H4 (cell line): ENCODE results near the gene CAPG. TPM values are rescaled to one million over a fixed set of nuclear protein-coding genes. Genes with fewer than 3 reads are reported as not detected.
"Not testable (repeated sequence)": the region's sequence is repeated elsewhere in the genome, so short reads cannot be mapped to it uniquely, and the experiment has no call there.

ENCODE experiments used
- DNase-seq: peaks from one replicate; pipeline ENCODE4 v3.0.0-alpha.2; 2015; ENCODE audit warnings: low spot score
- total RNA-seq: library from RNA; depleted of rRNA; stranded (reverse); fragments of >200 nt; shearing (Covaris generic); gene quantifications from 2 replicates; pipeline ENCODE4 v1.2.3, GENCODE V29; 2014; rRNA removed

Gene CAPG
- total RNA-seq, 1 experiment from 2014 or later = 286 TPM

DNA sequence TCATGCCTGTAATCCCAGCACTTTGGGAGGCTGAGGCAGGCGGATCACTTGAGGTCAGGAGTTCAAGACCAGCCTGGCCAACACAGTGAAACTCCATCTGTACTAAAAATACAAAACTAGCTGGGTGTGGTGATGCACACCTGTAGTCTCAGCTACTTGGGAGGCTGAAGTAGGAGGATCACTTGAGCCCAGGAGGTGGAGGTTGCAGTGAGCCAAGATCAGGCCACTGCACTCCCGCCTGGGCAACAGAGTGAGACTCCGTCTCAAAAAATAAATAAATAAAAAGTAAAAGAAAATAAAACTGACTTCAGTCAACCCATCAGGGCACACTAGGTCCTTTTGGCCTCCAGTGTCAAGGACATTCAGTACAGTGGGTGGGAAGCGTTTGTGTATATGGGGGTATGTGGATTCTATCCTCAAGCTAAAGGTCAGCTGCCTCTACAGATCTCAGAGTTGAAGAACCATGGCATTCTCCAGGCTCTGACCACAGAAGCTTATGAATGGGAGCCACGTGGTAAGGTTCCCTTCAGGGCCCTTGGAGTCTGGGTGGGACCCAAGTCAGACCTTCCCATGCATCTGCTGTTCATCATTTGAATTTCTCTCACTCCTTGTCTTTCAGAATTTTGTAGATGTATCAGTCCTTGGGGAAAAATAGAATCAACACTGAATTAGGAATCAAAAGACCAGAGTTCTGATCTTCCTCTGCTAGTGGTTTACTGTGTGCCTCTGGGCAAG, 47.3 kb downstream of the CAPG start:
- DNase-seq = not testable (repeated sequence)

DNA sequence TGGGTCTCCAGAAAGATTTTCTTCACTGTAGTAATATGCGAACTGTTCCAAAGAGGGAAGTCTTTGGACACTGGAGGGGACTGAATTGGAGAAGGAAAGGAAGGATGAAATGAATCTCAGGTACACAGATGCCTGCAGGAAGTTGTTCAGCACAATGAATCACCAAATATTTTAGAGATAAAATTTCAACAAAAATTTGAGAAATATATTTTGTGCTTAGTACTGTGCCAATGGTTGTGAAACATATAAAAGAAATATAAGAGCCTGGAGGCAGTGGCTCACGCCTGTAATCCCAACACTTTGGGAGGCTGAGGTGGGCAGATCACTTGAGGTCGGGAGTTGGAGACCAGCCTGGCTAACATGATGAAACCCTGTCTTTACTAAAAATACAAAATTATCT, 52.4 kb downstream of the CAPG start:
- no peak for DNase-seq

DNA sequence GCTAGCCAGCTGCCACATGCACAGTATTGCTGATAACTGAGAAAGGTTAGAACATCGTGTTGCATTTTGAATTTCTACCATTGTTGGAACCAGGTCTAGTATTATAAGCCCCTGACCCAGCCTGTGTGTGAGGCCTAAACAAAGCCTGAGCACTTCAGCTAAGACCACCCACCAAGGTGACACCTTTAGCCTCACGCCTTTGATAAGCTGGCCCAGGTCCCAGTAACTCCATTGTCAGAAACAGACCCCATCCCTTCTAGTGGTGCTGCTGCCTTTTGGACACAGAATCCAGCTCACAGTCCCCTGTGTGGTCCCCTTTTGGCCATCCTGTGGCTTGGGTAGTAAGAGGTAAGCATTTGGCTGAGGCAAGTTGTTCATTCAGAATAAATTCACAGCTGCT, 54.0 kb downstream of the CAPG start:
- DNase-seq = no peak

DNA sequence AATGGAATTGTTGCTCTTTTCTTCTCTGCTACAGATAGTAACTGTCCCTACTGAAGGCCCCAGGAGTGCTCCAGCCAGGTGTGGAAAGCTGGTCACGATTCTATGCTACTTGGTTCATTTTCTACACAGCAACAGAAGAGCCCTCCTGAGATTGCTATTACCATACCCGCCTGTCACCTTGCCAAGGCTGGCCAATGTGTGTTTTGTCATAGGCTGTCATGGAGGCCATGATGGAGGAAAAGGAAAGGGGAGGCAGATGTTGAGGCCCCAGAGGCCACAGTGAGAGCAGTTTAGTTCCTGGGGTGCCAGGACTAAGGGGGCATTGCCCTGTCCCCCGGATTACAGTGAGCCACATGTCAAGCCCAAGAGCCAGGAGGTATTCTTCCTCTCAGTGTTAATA, 54.6 kb downstream of the CAPG start:
- DNase-seq = no peak

DNA sequence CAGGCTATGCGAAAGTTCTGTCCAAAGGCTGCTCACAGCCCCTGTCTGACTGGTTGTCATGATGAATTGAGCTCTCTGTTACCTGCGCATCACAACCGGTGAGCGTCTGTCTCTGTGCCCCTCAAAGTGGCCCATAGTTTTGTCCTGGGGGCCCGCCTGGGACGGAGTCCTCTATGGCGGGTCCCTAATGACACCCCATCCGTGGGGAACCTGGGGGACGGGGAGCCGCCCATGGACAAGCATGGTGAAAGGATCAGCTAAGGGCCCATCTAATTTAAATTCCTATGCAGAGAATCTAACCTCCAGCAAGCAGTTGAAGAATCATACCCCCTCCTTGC, 55.1 kb downstream of the CAPG start:
- DNase-seq = no peak

DNA sequence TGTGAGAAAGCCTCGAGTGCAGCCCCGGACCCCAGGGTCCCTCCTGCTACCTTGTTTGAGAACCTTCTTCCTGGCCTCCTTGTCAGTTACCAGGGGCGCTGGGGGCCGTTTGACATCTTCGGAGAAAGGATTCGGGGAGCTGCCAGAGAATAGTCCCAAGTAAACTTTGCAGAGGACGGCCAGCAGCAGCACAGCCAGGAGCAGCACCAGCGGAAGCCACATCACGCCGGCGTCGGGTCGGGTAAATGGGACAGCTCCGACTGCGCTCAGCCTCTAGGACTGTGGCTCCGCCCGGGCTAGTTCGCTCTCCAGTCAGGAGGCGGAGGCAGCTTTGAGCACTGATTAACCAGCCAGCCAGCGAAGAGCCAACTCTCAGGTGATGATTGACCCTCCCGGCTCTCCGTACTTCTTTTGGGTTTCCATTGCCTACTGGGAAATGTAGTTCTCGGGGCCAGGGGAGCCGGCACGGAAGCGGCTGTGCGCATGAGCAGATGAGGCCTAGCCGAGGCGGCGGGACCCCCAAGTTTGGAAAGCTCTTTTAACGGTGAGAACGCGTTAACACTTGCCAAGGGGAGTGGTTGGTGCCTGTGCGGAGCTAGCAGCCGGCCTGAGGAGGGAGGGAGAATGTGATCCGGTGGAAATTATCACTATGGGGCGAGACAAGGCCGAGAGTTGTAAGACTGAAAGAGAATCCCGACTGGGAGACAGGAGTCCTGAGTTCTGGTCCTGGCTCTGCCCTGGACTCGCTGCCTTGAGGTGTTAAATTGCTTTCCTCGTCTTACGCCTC, 55.7 kb downstream of the CAPG start, which contains the start of the genes ELMOD3 and RETSAT:
Gene ELMOD3 (plus strand): TSS at position 484 of the 787 bp plus-strand sequence. CDS start 2,430 bp downstream, outside the sequence.
Gene RETSAT (minus strand): TSS at position 243 of the 787 bp plus-strand sequence. CDS start 21 bp downstream, at position 222.
- DNase-seq = peak; percentile 97

DNA sequence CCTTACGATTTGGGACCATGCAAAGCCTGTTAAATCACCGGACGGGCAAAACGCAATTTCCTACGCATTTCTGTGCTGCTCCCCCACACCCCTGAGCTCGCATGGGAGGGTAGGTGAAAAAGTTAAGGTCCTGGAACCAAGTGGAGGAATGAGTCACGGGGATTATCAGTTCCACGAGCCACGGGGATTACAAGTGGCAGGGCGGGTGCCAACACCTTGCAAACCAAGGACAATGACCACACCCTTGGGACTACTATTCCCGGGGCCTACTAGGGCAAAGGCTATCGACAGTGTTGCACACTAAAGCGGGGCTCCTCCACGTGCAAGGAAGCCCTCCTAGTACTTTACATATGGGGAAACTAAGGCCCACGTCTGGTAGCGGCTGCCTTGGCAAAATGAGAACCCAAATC, 56.3 kb downstream of the CAPG start:
- no peak for DNase-seq

DNA sequence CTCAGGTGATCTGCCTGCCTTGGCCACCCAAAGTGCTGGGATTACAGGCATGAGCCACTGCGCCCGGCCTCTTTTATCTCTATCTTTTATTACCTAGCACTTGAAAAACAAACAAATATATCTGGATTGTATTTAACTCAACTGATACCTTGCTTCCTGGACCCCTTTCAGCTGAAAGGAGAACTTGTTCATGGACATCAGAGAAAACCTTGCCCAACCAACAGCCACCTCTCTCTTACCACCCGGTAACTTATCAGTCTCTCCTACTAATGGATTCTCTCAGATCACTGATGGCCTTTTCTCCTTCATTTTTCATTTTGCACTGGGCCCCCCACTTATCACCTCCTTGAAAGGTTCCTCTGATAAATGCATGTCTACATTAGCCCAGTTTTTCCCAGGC, 62.6 kb downstream of the CAPG start:
- DNase-seq = no peak

Other genes with a start within 250 kb of the CAPG start
- 62.7 and 80.1 TPM in 2 replicates for gene TGOLN2, start 82.4 kb downstream of the CAPG start, total RNA-seq
- gene RETSAT, start 55.8 kb downstream of the CAPG start, total RNA-seq = 13.1 and 14.1 TPM in 2 replicates
- gene ELMOD3, start 55.6 kb downstream of the CAPG start, total RNA-seq = 14.3 and 14.6 TPM in 2 replicates
- not detected in 2 replicates for gene SH2D6, start 8.3 kb upstream of the CAPG start, total RNA-seq
- 30.6 and 52.6 TPM in 2 replicates for gene MAT2A, start 128.8 kb upstream of the CAPG start, total RNA-seq
- gene GGCX, start 151.1 kb upstream of the CAPG start, total RNA-seq = 36.8 and 44.7 TPM in 2 replicates
- 0.43 and 1.3 TPM in 2 replicates for gene VAMP8, start 167.2 kb upstream of the CAPG start, total RNA-seq
- 0.77 and 1.8 TPM in 2 replicates for gene VAMP5, start 174.1 kb upstream of the CAPG start, total RNA-seq
- 286 and 303 TPM in 2 replicates for gene RNF181, start 185.4 kb upstream of the CAPG start, total RNA-seq
- gene TMEM150A, start 192.3 kb upstream of the CAPG start, total RNA-seq = 10.2 and 11.1 TPM in 2 replicates
- gene C2orf68, start 201.7 kb upstream of the CAPG start, total RNA-seq = 18.8 and 20.1 TPM in 2 replicates
- gene USP39, start 205.8 kb upstream of the CAPG start, total RNA-seq = 73.4 and 81.2 TPM in 2 replicates